NT2/D1 (cell line): Measurements from ENCODE around the gene NOP58.
"Not testable (repeated sequence)": the region's sequence is repeated elsewhere in the genome, so short reads cannot be mapped to it uniquely, and the experiment has no call there.

ENCODE experiments used
- YY1 ChIP-seq: IDR thresholded peaks from 2 replicates; pipeline ENCODE4 v1.6.1; 2011; ENCODE audit not compliant: insufficient read length, insufficient read depth
- ZNF274 ChIP-seq: IDR thresholded peaks from 2 replicates; pipeline ENCODE4 v1.6.1; 2011; ENCODE audit warnings: mild to moderate bottlenecking, low read depth, low read length

DNA sequence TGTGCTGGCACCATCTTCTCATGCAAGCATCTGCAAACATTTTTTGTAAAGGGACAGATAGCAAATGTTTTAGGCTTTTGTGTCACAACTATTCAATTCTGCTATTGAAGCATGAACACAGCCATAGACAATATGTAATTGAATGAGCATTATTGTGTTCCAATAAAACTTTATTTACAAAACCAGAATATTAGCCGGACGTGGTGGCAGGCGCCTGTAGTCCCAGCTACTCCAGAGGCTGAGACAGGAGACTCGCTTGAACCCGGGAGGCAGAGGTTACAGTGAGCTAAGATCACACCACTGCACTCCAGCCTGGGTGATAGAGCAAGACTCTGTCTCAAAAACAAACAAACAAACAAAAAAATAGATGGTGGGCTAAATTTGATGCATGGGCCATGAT is 17.9 kb upstream of the NOP58 start:
- not testable (repeated sequence) for TF ChIP-seq ZNF274, YY1
